Measurements from ENCODE around the gene GDI2. TPM values are rescaled to one million over a fixed set of nuclear protein-coding genes. Genes with fewer than 3 reads are reported as not detected.
"Not testable (repeated sequence)": the region's sequence is repeated elsewhere in the genome, so short reads cannot be mapped to it uniquely, and the experiment has no call there.

GDI2 gene
- total RNA-seq, 4 donors from 2014 or later: 194 to 233 (median 210) TPM

DNA sequence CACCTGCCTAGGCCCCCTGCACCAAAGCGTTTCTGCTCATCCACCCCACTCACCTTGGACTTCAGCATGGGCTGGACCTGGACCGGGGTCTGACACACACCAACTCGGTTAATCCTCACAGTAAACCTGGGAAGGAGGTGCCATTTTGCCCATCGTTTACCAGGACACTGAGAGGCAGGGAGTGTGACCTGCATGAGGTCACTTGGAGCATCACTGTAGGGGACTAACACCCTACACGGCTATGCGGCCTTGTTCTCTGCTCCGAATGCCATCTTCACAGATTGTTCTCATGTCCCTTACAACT lies 43.4 kb upstream of the GDI2 start:
- H3K9me3 ChIP-seq: no peaks in the 10 kb centered on the region
- TF ChIP-seq, protein P1, sequence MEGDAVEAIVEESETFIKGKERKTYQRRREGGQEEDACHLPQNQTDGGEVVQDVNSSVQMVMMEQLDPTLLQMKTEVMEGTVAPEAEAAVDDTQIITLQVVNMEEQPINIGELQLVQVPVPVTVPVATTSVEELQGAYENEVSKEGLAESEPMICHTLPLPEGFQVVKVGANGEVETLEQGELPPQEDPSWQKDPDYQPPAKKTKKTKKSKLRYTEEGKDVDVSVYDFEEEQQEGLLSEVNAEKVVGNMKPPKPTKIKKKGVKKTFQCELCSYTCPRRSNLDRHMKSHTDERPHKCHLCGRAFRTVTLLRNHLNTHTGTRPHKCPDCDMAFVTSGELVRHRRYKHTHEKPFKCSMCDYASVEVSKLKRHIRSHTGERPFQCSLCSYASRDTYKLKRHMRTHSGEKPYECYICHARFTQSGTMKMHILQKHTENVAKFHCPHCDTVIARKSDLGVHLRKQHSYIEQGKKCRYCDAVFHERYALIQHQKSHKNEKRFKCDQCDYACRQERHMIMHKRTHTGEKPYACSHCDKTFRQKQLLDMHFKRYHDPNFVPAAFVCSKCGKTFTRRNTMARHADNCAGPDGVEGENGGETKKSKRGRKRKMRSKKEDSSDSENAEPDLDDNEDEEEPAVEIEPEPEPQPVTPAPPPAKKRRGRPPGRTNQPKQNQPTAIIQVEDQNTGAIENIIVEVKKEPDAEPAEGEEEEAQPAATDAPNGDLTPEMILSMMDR (IDR thresholded peaks at IDR 0.05): no peak
- TF ChIP-seq EP300 (IDR thresholded peaks at IDR 0.05): no peak
- TF ChIP-seq POLR2A (IDR thresholded peaks at IDR 0.05; ENCODE audit: low read depth): no peak
- TF ChIP-seq POLR2AphosphoS5 (IDR thresholded peaks at IDR 0.05): no peak
- 77% methylated on average over 7 of the region's 7 CpGs for WGBS
- no peaks in the 10 kb centered on the region for H3K36me3 ChIP-seq
- H3K4me3 ChIP-seq: no peak overlapping the region
- no peaks in the 10 kb centered on the region for H3K4me1 ChIP-seq
- no peak overlapping the region for H3K27ac ChIP-seq (replicated peaks in 1 of 4)
- intact Hi-C loops (cut with DNase I): no loop called here
- no peak for DNase-seq (ENCODE audit: extremely low spot score)
- H3K27me3 ChIP-seq: no peaks in the 10 kb centered on the region

DNA sequence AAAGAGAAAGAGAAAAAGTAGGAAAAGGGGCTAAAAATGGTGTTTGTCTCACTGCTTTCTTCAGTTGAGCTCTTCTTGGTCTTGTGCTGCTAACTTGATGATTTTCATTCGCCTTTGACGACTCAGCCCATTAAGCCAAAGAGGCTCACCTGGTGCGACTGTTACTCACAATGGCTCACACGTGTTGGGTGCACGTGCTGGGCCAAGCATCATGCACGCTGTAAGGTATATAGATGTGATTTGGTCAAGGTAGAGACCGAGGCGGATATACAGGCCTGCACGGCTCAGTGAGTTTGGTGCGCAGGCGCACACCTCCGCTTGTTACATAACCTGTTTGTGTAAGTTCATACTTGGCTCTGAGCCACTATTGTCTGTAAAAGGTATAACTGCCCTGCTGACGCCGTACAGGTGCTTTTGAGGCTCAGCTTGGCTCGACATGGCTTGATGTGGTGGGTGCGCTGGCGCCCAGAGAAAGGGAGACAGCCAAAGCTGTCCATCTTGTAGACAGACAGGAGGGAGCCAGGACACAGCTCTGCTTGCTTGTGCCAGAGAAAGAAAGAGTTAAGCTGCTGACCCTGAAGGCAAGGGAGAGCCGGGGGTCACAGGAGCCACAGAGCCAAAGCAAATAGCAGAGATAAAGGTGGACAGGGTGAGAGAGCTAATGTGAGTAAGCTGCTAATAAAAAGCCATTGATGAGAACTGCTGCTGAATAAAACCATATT lies 42.9 kb upstream of the GDI2 start:
- no peak for DNase-seq (ENCODE audit: extremely low spot score)
- TF ChIP-seq, protein P1 (IDR thresholded peaks at IDR 0.05): no peak
- TF ChIP-seq EP300 (IDR thresholded peaks at IDR 0.05) (no peak), POLR2AphosphoS5 (IDR thresholded peaks at IDR 0.05) (no peak), POLR2A (IDR thresholded peaks at IDR 0.05; ENCODE audit: low read depth) (no peak)
- intact Hi-C loops (cut with DNase I): no loop called here
- Histone ChIP-seq H3K4me3 (no peak overlapping the region), H3K36me3 (no peaks in the 10 kb centered on the region), H3K9me3 (no peaks in the 10 kb centered on the region), H3K27ac (replicated peaks in 1 of 4) (no peak overlapping the region), H3K27me3 (no peaks in the 10 kb centered on the region), H3K4me1 (no peaks in the 10 kb centered on the region)
- 78% methylated on average over 18 of the region's 18 CpGs for WGBS

DNA sequence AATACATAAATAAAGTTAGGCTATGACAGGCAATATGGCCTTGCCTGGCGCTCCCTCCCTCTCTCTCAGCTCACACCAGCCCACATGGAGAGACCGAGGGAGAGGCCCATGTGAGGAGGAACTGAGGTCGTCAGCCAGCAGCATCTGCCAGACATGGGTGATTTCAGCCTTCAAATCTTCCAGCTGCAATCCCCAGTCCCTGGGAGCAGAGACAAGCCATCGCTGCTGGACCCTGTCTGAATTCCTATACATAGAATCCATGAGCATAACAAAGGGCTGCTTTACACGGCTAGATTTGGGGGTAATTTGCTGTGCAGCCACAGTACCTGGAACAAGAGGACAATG lies 40.9 kb upstream of the GDI2 start:
- intact Hi-C loops (cut with DNase I): no loop called here
- Histone ChIP-seq H3K4me3 (no peak overlapping the region), H3K4me1 (no peaks in the 10 kb centered on the region), H3K9me3 (no peaks in the 10 kb centered on the region), H3K27me3 (no peaks in the 10 kb centered on the region), H3K36me3 (no peaks in the 10 kb centered on the region), H3K27ac (replicated peaks in 1 of 4) (no peak overlapping the region)
- DNase-seq (ENCODE audit: extremely low spot score): no peak
- WGBS: 70% methylated on average over 5 of the region's 5 CpGs
- TF ChIP-seq EP300 (IDR thresholded peaks at IDR 0.05): no peak

DNA sequence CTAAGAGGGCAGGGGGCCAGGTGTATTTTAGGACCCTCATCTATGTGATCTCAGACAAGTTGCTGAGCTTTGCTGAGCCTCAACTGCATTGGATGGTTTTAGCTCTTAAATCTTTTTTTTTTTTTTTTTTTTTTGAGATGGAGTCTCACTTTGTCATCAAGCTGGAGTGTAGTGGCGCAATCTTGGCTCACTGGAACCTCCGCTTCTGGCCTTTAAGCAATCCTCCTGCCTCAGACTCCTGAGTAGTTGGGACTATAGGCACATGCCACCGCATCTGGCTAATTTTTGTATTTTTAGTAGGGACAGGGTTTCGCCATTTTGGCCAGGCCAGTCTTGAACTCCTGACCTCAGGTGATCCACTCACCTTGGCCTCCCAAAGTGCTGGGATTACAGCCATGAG lies 33.4 kb upstream of the GDI2 start:
- H3K4me3 ChIP-seq; H3K36me3 ChIP-seq; intact Hi-C loops (cut with DNase I); DNase-seq (ENCODE audit: extremely low spot score); H3K9me3 ChIP-seq; H3K27me3 ChIP-seq: not testable (repeated sequence)
- WGBS: 95% methylated on average over 4 of the region's 4 CpGs
- Histone ChIP-seq H3K27ac (replicated peaks in 1 of 4) (peak overlapping the region; percentile 13 to 48 (median 24)), H3K4me1 (peaks cover 0 to 18% (median 8%) of the 10 kb centered on the region in 4 donors)

DNA sequence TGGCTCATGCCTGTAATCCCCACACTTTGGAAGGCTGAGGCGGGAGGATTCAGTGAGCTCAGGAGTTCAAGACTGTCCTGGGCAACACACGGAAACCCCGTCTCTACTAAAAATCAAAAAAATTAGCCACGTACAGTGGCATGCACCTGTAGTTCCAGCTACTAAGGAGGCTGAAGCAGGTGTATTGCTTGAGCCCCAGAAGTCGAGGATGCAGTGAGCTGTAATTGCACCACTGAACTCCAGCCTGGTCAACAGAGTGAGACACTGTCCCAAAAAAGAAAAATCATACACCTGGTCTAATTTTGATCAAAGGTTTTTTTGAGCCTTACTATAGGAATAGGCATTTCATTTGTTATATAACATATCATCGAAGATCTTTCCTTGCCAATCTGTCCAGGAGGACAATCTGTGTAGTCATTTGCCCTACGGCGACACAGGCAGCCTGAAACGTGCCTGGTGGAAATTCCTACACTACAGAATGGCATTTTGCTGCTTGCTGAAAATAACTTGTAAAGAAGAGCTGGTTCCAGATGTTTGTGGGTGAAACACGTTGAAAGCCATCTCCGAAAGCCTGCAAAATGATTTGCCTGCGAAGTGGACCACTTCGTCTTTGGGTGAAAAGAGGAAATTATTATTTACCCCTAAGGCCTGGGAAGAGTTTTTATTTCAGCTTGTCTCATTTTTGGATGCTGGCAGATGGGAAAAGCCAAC lies 31.3 kb upstream of the GDI2 start:
- no peak for TF ChIP-seq POLR2A (IDR thresholded peaks at IDR 0.05; ENCODE audit: low read depth)
- no peak for TF ChIP-seq EP300 (IDR thresholded peaks at IDR 0.05)
- TF ChIP-seq, protein P1 (IDR thresholded peaks at IDR 0.05): no peak
- no peak for TF ChIP-seq POLR2AphosphoS5 (IDR thresholded peaks at IDR 0.05)
- Histone ChIP-seq H3K27me3 (no peaks in the 10 kb centered on the region), H3K36me3 (no peaks in the 10 kb centered on the region), H3K9me3 (no peaks in the 10 kb centered on the region), H3K4me3 (no peak overlapping the region), H3K4me1 (peaks cover 0 to 21% (median 15%) of the 10 kb centered on the region in 4 donors), H3K27ac (replicated peaks in 1 of 4) (peak overlapping the region in 1 of 4 donors; percentile 30)
- WGBS: 68% methylated on average over 13 of the region's 13 CpGs
- intact Hi-C loops (cut with DNase I): no loop called here
- DNase-seq (ENCODE audit: extremely low spot score): no peak

Measured in esophagus muscularis mucosa (tissue), 4 donors.